HL-60 (cell line): ENCODE measurements around the gene VRK3.

ENCODE experiments used
- POLR2AphosphoS5 ChIP-seq: IDR thresholded peaks from 2 replicates; pipeline ENCODE4 v1.6.1; 2012; ENCODE audit warnings: low read depth
- SPI1 ChIP-seq: IDR thresholded peaks from 2 replicates; pipeline ENCODE4 v1.6.1; 2012; ENCODE audit warnings: low read depth, mild to moderate bottlenecking, borderline replicate concordance
- TF ChIP-seq, protein P1 (sequence below): IDR thresholded peaks from one replicate; pipeline ENCODE4 v1.5.1; 2011; ENCODE audit warnings: low read length, control low read depth, inconsistent platforms; ENCODE audit not compliant: insufficient read depth
- TF ChIP-seq, protein P2 (sequence below): IDR thresholded peaks from 2 replicates; pipeline ENCODE4 v1.6.1; 2012; ENCODE audit warnings: low read depth; ENCODE audit not compliant: insufficient replicate concordance

DNA sequence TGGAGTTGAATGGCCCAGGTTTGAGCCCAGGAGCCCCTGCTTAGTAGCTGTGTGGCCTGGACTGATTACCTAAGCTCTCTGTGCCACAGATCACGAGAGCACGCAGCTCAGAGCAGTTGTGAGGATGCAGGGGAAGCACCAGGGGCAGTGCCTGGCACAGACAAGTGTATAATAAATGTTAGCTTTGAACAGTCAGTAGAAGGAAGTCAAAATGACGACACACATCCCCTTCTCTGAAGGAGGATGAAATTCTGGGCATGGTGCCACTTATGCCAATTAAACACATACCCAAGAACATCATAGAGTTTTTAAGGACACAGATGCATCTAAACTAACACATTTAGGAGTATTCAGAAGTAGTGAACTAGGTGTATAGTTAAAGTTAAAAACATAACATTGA lies 39.3 kb downstream of the VRK3 start:
- TF ChIP-seq, protein P1, sequence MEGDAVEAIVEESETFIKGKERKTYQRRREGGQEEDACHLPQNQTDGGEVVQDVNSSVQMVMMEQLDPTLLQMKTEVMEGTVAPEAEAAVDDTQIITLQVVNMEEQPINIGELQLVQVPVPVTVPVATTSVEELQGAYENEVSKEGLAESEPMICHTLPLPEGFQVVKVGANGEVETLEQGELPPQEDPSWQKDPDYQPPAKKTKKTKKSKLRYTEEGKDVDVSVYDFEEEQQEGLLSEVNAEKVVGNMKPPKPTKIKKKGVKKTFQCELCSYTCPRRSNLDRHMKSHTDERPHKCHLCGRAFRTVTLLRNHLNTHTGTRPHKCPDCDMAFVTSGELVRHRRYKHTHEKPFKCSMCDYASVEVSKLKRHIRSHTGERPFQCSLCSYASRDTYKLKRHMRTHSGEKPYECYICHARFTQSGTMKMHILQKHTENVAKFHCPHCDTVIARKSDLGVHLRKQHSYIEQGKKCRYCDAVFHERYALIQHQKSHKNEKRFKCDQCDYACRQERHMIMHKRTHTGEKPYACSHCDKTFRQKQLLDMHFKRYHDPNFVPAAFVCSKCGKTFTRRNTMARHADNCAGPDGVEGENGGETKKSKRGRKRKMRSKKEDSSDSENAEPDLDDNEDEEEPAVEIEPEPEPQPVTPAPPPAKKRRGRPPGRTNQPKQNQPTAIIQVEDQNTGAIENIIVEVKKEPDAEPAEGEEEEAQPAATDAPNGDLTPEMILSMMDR, result no peak
- TF ChIP-seq POLR2AphosphoS5 (no peak), SPI1 (no peak)
- TF ChIP-seq, protein P2, sequence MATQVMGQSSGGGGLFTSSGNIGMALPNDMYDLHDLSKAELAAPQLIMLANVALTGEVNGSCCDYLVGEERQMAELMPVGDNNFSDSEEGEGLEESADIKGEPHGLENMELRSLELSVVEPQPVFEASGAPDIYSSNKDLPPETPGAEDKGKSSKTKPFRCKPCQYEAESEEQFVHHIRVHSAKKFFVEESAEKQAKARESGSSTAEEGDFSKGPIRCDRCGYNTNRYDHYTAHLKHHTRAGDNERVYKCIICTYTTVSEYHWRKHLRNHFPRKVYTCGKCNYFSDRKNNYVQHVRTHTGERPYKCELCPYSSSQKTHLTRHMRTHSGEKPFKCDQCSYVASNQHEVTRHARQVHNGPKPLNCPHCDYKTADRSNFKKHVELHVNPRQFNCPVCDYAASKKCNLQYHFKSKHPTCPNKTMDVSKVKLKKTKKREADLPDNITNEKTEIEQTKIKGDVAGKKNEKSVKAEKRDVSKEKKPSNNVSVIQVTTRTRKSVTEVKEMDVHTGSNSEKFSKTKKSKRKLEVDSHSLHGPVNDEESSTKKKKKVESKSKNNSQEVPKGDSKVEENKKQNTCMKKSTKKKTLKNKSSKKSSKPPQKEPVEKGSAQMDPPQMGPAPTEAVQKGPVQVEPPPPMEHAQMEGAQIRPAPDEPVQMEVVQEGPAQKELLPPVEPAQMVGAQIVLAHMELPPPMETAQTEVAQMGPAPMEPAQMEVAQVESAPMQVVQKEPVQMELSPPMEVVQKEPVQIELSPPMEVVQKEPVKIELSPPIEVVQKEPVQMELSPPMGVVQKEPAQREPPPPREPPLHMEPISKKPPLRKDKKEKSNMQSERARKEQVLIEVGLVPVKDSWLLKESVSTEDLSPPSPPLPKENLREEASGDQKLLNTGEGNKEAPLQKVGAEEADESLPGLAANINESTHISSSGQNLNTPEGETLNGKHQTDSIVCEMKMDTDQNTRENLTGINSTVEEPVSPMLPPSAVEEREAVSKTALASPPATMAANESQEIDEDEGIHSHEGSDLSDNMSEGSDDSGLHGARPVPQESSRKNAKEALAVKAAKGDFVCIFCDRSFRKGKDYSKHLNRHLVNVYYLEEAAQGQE, result no peak
